HG02840 (cell line): ENCODE data around the gene HSFX4.
"Not testable (repeated sequence)": the region's sequence is repeated elsewhere in the genome, so short reads cannot be mapped to it uniquely, and the experiment has no call there.

Experiments
- ATAC-seq: cut with Tn5 transposase; IDR thresholded peaks from one replicate; pipeline ENCODE4 v1.9.1; 2021; ENCODE audit warnings: mild to moderate bottlenecking, moderate library complexity, moderate number of reproducible peaks; ENCODE audit not compliant: unreplicated experiment, low FRiP score

HSFX4 gene

GRCh38 chrX:149929400-149929799, at the start of gene HSFX4:
HSFX4 (plus strand) TSS chrX:149929573; CDS start chrX:149929645, 72 bp downstream.
- not testable (repeated sequence) for ATAC-seq

- ATAC-seq, result no peak
Measured at GRCh38 chrX:149881081-149881711, 48.2 kb upstream of the HSFX4 start, which contains the start of gene MAGEA8. MAGEA8 (plus strand) TSS chrX:149881183; CDS start chrX:149884273, 3,090 bp downstream.

- not testable (repeated sequence) for ATAC-seq
Measured at GRCh38 chrX:149890828-149891227, 38.5 kb upstream of the HSFX4 start.

GRCh38 chrX:149898554-149898953, 30.8 kb upstream of the HSFX4 start:
- no peak for ATAC-seq

- ATAC-seq, result no peak
Measured at GRCh38 chrX:149903889-149904748, 25.3 kb upstream of the HSFX4 start.

- ATAC-seq, result no peak
Measured at GRCh38 chrX:149908308-149908707, 21.1 kb upstream of the HSFX4 start.

- ATAC-seq, result no peak
Measured at GRCh38 chrX:149908727-149909126, 20.6 kb upstream of the HSFX4 start.

- ATAC-seq, result no peak
Measured at GRCh38 chrX:149909324-149910177, 19.8 kb upstream of the HSFX4 start.

- no peak for ATAC-seq
Measured at GRCh38 chrX:149910178-149910695, 19.1 kb upstream of the HSFX4 start.

GRCh38 chrX:149916745-149917392, 12.5 kb upstream of the HSFX4 start:
- ATAC-seq, result no peak

- not testable (repeated sequence) for ATAC-seq
Measured at GRCh38 chrX:149923836-149924235, 5.5 kb upstream of the HSFX4 start.

GRCh38 chrX:149924434-149924833, 4.9 kb upstream of the HSFX4 start:
- not testable (repeated sequence) for ATAC-seq

- ATAC-seq, result not testable (repeated sequence)
Measured at GRCh38 chrX:149927245-149927963, 2.0 kb upstream of the HSFX4 start.

- not testable (repeated sequence) for ATAC-seq
Measured at GRCh38 chrX:149927964-149928258, 1.5 kb upstream of the HSFX4 start.

- ATAC-seq, result not testable (repeated sequence)
Measured at GRCh38 chrX:149928635-149929034, 738 bp upstream of the HSFX4 start.

- not testable (repeated sequence) for ATAC-seq
Measured at GRCh38 chrX:149931355-149931754, 2.0 kb downstream of the HSFX4 start.

GRCh38 chrX:149932150-149932549, 2.8 kb downstream of the HSFX4 start:
- not testable (repeated sequence) for ATAC-seq

GRCh38 chrX:149932970-149933369, 3.6 kb downstream of the HSFX4 start:
- not testable (repeated sequence) for ATAC-seq

GRCh38 chrX:149933547-149933946, 4.2 kb downstream of the HSFX4 start:
- ATAC-seq, result not testable (repeated sequence)
